HG02885 (cell line): ENCODE data around the gene CAPSL.
"Not testable (repeated sequence)": the region's sequence is repeated elsewhere in the genome, so short reads cannot be mapped to it uniquely, and the experiment has no call there.

Experiments
- ATAC-seq: cut with Tn5 transposase; IDR thresholded peaks from one replicate; pipeline ENCODE4 v1.9.1; 2021; ENCODE audit warnings: mild to moderate bottlenecking; ENCODE audit not compliant: unreplicated experiment, poor library complexity

Gene CAPSL

DNA sequence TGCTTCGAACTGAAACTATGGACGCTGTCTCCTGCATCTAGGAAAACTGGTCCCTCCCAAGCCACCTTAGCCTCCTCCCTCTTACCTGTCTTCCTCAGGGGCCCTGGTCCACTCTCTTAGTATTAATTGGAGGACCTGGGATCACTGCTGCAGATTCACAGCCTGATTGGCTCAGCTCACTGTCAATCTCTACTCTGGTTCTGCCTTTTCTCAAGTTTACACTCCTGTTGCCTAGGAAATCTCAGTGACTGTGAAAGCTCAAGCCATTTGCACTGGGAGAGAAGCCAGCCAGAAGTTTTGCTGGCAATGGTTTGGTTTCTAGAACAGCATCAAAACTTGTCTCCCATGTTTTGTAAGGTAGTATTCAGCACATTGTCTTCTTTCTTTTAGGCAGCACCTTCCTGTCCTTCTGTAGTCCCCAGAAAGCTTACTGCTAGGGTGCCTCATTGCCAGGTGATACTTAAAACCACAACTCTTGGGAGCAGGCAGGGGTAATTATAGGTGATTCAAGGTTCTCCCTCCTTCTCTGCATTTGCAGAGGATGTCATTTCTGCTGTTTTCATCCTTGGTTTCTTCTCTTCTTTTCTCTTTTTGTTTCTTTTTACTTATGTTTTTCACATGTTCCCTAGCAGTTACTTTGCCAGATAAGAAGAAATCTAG lies at the start of gene CAPSL:
TSS of gene CAPSL (minus strand) at position 55 of the 660 bp plus-strand sequence. CDS start 17,502 bp downstream, outside the sequence.
- no peak for ATAC-seq

DNA sequence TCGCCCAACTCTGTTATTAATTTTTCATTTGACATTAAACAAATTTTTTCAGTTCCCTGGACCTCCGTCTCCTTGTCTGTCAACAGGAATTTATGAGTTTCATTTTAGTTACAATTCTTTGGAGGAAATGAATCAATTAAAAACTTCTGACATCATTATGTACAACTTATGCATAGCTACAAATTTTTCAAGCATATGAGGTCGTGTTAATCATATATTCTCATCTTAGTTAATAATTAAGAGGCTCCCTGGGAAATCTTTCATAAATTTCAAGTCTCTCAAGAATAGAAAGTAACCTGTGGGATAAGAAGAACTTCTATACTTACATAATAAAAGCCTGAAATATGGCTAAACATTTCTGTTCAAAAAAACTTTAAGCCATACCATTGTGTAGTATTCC lies 49.4 kb upstream of the CAPSL start:
- ATAC-seq = no peak

DNA sequence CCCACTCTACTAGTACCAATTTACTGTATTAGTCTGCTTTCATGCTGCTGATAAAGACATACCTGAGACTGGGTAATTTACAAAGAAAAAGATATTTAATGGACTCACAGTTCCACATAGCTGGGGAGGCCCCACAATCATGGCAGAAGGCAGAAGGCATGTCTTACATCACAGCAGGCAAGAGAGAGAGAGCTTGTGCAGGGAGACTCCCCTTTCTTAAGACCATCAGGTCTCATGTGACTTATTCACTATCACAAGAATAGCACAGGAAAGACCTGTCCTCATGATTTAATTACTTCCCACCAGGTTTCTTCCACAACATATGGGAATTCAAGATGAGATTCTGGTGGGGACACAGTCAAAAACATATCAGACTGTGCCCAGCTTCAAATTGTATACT lies 41.3 kb upstream of the CAPSL start:
- no peak for ATAC-seq

DNA sequence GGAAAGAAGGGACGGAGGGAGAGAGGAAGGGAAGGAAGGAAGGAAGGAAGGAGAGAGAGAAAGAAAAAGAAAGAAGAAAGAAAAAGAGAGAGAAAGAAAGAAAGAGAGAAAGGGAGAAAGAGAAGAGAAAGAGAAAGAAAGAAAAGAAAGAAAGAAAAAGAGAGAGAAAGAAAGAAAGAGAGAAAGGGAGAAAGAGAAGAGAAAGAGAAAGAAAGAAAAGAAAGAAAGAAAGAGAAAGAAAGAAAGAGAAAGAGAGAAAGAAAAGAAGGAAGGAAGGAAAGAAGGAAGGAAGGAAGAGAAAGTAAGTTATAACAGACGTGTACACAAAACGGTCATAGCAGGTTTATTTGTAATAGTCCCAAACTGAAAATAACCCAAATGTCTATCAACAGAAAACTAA lies 38.4 kb upstream of the CAPSL start:
- not testable (repeated sequence) for ATAC-seq

GRCh38 chr5:35974570-35974969 lies 36.1 kb upstream of the CAPSL start:
- no peak for ATAC-seq

DNA sequence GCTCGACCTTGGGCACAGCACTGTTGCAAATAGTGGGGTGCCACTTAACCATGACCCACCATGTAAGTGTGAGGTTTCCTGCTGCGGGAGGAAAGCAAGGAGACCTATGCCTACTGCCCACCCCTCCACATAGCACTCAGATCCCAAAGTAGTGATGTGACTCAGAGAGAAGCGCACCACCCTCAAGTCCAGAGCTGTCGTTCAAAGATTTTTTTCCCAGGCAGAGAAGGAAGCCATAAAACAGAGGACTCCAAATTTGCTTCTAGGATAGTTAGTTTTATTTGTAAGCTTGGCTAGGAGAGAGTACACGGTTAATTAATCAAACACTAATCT lies 33.4 kb upstream of the CAPSL start:
- ATAC-seq = no peak

DNA sequence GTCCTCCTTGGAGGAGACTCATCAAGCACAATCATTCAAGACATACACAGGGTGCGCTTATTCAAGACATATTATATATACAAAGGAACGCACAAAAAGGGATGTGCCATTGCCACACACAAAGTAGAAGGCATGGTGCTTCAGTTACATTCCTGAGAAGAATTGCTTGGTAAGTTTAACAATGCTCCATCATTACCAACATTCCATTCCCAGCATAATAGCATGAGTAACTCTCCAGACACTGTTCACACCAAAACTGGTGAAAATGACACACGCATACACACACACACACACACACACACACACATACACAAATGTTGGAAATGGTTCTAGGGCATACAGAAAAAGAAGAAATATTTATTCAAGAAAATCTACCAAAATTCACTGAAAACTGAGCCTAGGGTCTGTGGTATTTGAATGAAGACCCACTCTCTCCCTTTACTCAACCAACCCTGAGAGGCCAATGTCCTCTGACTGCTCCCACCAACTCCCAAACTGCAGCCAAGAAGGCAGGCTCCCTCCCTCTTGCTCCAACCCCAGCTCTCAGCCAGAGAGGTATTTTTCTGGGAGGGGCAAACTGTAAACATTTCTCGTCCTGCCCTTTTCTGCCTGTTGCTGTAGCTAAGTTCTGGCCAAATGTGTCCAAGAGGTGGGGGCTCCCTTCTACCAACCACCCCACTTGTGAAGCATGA lies 32.9 kb upstream of the CAPSL start:
- ATAC-seq = no peak

DNA sequence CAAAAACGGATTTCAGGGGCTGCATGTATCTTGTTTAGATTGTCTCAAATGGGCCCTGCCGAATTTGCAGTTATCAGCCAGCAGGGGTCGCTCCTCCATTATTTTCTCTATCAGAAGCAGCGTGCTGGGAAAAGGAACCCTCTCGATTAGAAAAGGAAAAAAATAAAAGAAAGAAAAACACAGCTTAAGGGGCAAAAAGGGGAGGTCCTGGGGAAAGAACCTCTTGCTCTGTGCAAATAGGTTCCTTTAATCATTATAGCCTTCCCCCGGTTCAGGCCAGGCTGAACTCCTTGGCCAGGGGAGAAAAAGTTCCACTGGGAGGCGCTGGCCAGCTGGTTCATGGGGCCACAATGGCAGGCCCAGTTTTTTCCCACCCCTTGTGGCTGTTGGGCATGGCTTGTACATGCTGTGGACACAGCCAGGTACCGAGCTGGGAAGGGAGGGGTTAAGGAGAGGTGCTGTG lies 25.0 kb upstream of the CAPSL start:
- no peak for ATAC-seq

DNA sequence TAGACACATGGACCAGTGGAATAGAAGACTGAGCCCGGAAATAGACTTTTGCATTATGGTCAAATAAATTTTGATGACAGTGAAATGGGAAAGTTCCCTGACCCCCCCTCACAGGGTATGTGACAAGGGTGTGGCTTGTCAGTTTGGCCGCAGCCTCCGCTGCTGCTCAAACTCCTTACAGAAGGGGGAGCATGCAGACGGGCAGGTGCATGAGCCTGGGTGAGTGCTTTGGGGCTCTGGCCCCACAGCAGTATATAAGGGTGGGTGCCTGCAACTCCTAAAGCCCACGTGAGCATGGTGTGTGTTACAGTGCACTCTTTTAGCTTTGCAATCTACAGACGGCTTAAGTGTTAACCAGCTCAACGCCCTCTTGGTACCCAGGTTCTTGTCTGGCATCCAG lies 21.9 kb upstream of the CAPSL start:
- ATAC-seq = no peak

GRCh38 chr5:35956429-35956828 lies 18.0 kb upstream of the CAPSL start:
- ATAC-seq = no peak

GRCh38 chr5:35954175-35954574 lies 15.8 kb upstream of the CAPSL start:
- no peak for ATAC-seq

DNA sequence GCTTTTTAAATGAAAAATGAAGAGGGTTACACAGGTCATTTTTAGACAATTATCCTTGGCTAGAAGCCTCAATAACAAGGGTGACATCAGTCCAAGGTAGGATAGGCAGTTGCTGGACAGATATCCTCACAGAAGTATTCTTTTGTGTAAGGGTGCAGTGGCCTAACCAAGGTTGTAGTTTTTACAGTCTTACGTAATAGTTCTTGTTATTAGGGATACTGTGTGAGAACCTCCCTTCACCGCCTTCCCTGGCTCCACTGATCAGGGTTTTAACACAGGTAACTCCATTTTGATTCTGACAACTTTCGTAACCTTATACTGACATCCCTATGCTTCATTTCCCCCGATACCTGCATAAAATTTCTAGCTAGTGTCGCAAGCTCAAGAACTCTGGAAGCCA lies 8.7 kb upstream of the CAPSL start:
- no peak for ATAC-seq

DNA sequence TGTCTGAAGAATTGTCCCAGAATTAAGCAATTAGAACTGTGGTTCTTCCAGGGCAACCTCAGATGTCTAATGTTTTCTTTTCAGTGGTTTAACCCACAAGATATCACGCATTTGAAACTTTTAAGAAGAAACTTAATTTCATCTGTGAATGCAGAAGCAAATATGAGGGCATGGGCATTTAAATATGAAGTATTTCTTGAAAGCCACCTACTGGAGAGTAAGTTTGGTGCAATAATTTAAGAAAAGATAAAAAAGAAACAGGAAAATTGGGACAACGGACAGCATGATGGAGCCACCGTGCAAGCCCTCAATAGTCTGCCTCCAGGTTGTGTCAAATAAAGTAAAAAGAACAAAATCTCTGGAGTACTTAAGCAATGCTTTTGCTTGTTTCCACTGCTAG lies 1.2 kb upstream of the CAPSL start:
- no peak for ATAC-seq

DNA sequence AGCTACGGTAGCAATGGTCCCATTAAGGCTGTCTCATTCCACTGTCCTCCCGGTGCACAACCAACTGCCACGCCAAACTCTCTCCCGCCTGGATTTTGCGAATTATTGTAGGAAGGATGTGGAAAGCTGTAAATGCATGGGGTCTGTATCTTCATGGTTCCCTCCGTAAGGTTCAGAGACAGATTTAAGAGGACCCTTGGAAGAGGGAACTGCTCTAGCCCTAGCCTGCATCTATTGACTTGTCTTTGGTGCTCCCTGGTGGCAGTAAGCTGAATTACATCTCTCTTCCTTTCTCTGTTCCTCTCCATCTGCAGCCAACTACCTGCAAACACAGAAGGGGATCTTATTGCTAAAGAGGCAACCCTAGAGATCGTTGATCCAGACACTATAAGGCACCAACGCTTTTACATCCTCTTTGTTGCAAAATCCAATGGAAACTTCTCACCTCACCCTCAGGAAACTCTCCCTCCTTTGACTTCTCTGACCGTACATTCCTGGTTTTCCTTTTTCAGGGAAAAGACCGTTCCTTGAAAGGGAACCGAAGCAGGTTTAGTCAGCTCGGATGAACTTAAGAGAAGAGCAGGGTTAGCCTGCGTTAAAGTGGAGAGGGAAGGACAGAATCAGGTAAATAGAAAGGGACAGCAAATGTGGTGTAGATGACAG lies 11.9 kb downstream of the CAPSL start:
- ATAC-seq = peak; percentile 61

DNA sequence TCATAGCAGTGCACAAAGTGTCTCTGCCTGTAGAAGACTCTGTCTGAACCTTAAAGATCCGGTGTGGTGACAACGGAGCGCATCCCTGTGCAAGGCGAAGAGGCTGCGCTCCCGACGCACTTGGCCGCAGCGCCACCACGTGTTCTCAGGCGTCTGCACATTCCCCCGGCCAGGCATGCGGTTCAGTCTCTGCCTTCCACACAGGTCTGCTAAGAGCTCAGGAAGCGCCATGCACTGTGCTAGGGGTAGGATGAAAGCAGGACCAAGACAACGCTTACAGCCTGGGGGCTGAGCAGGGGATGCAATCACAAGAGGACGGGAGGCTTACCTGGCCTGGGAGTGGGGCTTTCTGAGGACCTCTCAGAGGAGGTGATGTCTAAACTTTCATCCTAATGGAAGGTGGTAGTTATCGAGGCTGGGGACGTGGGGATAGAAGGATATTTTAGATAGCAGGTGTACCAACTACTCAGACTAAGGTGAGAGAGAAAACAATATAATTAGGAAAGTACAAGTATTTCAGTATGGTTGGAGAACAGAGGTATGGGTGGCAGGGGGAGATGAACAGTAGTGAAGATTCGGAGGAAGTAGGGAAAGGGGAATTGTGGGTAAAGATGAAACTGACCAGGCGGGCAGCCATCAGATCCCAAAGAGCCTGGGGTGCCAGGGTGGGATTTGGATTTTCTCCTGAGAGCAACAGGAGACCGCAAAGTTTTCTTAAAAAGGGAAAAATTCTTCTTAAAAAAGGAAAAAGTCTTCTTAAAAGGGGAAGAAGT lies 13.3 kb downstream of the CAPSL start:
- ATAC-seq = peak; percentile 93

DNA sequence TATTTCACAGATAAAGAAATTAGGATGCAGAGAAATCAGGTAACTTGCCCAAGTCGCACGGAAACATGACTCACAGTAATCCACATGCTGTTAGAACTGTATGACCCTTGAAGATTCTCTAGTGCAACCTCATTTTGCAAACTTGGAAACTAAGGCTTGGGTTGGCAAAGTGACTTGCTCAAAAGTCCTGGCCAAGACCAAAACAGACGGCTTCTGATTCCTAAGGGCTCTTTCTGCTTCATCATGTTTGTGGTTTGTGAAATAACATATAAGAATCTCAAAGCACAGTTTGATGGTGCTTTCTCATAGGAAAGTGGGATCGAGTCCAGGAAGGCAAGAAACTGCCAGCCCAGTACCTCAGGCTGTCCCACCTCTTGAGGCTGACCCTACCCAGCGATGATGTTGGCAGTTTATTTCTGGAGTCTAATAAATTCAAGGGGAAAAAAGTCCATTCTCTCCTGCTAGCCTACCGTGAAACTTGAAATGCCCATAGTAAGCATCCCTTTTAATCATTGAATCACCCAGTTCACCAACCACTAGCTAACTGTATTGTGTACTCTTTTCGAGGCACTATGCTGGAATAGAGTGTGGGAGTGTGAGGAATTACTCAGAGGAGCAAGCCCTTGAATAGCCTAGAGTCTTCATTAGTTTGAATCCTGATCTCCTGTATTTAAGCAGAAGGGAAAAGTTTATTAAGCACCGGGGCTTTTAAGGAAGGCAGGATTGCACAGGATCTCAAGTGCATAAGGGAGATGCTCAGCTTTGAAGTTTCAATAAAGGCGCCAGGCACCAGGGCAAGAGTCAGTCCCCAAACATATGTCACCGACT lies 14.1 kb downstream of the CAPSL start:
- no peak for ATAC-seq

DNA sequence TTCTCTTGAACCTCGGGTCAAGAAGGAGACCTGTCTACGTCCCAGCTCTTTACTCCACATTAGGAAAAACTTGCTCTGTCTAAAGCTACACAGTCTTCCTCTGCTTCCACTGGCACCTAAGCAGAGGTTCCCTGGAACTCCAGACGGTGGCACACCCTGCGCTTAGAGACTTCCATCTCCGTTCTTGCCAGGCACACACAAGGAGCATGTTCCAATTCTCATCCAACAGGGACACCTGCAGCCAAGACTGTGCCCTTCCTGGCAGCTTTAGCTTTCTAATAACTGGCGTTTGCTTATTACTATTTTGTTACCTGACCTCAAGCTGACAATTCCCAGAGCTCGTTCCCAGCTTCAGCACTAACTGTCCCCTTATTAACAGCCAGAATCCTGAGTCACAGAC lies 16.0 kb downstream of the CAPSL start:
- ATAC-seq = no peak

DNA sequence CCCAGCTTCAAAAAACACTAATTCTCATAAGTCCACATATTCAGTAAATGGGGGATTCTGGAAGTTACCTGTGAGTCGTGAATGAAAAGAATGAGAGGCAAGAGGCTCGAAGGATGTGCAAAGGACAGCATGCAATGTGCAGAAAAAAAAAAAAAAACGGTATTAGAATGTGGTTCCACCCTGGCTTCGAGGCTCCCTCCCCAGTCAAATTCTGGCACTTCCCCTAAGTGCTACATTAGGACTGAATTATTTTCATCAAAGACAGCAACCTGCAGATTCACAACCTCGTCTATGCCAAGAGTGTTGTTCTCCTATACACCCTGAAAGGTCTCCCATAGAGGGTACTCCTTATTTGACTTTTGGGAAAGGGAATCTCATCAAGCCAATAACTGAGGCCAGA lies 16.5 kb downstream of the CAPSL start:
- ATAC-seq = no peak

DNA sequence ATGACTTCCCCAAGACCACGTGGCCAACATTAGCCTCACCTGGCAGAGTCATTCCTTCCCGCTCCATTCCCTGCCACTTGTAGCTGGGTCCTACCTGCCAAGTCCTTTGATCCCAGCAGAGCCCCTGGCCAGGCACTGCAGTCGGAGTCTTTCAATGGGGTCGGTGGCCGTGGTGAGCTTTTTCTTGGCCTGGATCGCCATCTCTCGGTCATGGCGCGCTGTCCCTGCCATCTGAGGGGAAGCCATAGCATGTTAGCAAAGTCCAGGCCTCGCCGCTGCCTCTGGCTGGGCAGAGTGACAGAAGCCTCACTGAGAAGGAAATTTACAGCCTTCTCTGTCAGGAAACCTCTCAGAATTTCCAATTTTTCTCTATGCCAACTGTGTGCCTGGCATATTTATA lies 17.5 kb downstream of the CAPSL start:
- no peak for ATAC-seq

GRCh38 chr5:35919191-35919590 lies 19.2 kb downstream of the CAPSL start:
- ATAC-seq = no peak
